ENCODE measurements around the gene MYD88.

The MYD88 gene

GRCh38 chr3:38138349-38139190 lies at the start of gene MYD88:
MYD88 (plus strand) TSS chr3:38138661; CDS start chr3:38138701, 40 bp downstream.
- DNase-seq: peak; percentile 79 to 84

- no peak for DNase-seq
Measured at GRCh38 chr3:38089163-38089562, 49.3 kb upstream of the MYD88 start.

DNA sequence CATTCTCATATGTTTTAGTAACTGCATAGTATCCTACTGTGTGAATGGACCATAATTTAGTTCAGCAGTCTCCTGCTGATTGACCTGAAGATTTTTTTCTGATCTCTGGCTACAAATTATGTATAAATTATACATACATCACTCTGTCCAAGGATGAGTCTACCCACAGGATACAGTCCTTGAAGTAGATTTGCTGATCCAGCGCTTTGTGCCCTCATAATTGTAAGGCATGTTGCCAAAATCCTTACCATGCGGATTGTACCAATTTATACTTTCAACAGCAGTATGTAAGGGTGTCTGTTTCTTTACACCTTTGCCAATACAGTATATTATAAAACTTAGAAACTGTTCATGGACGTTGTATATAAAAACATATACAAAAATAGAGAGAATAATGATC lies 48.0 kb upstream of the MYD88 start:
- DNase-seq: no peak

DNA sequence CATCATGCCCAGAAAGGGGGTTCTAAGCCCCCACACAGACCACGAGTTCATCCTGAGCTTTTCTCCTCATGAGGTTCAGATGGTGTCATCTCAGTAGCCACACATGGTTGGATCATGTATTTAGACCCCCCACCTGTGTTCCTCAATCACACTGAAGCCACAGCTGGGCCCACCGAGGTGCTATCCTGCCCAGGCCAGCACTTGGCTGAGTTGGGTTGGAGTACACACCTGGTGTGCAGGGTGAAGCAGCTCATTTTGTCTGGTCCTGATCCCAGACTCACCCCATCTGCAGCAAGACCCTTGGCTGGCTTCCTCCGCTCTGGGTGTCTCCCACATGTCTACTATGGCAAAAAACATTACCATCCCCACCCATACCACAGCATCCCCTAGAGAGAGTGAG lies 43.5 kb upstream of the MYD88 start:
- no peak for DNase-seq

DNA sequence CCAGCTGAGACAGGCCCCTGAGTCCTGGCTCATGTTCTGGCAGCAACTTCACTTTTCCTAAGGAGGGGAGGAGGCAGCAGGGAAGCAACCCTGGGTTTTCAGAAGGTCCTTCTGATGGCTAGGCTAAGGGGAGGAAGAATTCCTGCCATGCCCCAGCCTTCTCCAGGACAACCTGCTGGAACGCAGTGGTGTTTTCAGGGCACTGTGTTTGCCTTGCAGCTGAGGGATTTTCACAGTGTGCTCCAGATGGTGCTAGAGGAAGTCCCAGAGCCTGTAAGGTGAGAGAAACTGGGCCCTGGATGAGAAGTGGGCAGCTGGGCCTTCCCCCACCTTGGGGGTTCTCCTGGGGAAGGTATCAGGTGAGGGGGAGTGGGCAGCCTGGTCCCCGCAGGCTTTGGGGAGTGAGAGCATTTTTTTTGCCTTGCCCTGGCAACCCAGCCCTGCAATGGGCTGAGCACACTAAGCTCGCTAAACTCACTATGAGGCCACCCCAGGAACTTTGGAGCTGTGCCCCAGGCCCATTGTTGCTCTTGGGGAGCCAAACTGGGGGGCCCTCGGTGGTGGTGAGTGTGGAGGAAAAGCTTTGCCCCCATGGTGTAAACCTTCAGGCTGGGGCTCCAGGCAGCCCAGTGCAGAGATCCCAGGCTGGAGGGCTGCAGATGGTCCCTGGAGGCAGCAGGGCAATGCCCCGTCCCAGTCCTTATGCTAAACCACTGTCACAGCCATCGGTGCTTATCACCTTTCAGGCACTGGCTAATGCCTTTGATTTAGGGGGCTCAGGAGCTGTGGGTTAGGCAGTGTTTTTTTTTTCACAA lies 42.6 kb upstream of the MYD88 start:
- no peak for DNase-seq

- no peak for DNase-seq
Measured at GRCh38 chr3:38097446-38098375, 40.8 kb upstream of the MYD88 start.

- DNase-seq: no peak
Measured at GRCh38 chr3:38098376-38098723, 40.1 kb upstream of the MYD88 start.

GRCh38 chr3:38099518-38099917 lies 38.9 kb upstream of the MYD88 start:
- DNase-seq: no peak

GRCh38 chr3:38100498-38100897 lies 38.0 kb upstream of the MYD88 start:
- no peak for DNase-seq

GRCh38 chr3:38101811-38102443 lies 36.5 kb upstream of the MYD88 start:
- no peak for DNase-seq

DNA sequence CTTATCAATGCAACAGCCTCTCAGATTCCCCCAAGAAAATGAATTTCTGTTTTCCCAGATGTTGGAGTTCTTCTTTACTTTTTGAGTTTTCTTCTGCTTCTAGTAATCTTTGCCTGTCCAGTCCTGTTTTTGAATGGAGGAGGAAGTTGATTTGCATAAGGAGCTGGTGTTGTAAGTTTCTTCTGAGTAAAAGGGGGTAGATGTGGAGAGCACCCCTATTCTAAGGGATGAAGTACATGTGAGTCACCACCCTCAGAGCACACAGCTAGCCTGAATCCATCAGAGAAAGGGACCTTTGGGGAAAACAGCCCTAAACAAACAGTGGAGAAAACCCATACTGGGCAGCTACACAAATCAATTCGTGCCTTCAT lies 36.0 kb upstream of the MYD88 start:
- no peak for DNase-seq

DNA sequence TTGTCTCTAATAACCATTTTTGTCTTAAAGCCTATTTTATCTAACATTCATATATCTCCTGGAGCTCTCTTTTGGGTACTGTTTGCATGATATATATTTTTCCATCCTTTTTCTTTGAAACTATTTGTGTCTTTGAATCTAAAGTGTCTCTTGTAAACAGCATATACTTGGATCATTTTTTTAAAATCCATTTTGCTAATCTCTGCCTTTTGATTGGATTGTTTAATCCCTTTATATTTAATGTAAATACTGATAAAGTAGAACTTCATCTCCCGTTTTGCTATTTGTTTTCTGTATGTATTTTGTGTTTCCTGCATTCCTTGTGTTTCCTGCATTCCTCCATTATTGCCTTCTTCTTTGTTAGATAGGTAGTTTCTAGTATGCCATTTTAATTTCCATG lies 32.9 kb upstream of the MYD88 start:
- no peak for DNase-seq

DNA sequence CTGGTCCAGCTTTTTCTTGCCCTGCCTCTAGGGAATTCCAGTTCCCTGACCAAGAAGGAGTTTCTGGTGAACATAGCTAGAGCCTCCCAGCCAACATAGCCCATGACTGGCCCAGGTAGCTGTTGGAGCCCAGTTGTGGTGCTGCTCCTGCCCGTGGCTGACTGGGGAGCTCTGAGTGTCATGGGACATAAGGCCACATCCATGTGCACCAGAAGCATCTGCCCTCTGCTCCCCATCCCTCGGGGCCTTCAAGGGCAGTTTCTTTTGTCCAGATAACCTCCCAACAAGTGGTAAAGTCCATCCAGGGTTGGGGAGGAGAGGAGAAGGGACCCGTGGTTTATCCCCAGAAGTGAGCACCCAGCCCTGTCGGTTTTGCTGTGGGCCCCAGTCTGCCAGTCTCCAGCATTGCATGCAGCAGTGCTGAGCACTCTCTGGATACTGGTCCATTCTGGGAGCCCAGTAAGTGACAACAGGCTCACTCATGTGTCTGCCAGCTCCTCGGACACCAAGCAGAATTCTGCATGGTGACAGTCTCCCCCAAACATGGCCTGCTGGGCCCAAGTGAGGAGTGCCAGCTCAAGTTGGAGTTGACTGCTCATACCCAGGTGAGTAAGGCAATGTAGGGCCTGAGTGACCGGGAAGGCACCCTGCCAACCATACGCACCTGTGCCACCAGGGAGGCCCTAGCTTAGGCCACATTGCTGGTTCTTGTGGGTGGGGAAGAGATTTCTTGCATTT lies 30.4 kb upstream of the MYD88 start:
- DNase-seq: no peak

- no peak for DNase-seq
Measured at GRCh38 chr3:38108649-38109579, 29.5 kb upstream of the MYD88 start.

- no peak for DNase-seq
Measured at GRCh38 chr3:38109580-38110313, 28.7 kb upstream of the MYD88 start.

GRCh38 chr3:38110314-38111050 lies 28.0 kb upstream of the MYD88 start:
- no peak for DNase-seq

DNA sequence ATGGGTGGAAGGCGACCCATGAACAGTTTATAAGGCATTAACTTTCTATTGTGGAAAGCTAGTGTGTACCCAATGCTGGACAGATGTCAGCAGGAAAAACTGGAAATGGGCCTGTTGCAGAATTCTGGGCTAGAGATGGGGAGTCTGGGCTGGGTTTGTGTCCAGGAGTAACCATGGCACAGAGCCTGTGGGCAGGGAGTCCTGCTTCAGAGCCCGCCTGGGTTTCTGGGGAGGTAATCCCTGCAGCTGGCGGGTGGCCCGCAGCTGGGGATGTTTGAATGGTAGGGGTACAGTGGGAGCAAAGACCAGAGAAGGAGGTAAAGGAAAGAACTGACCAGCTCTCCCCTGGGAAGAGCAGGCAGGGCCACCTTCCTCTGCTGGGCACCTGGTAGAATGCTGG lies 27.3 kb upstream of the MYD88 start:
- DNase-seq: no peak

GRCh38 chr3:38111696-38112377 lies 26.6 kb upstream of the MYD88 start:
- no peak for DNase-seq

GRCh38 chr3:38112378-38112761 lies 26.1 kb upstream of the MYD88 start:
- no peak for DNase-seq

Data from CD4-positive, alpha-beta T cell treated with Interleukin-1 beta for 1 hour (primary cell).